ENCODE results near the gene PC.

PC gene

DNA sequence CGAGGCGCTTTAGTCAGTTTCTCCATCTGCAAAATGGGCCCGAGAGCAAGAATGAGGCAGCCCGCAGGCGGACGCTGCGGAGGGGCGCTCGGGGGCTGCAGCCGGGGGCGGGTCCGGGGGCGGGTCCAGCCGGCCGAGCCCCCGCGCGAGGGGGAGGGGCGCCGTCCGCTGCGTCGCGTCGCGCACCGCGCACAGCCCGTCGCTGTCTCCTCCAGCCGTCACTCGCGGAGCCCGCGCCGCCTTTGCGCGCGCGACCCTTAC, 282 bp downstream of the PC start:
- DNase-seq (ENCODE audit: low read depth in 3 of 3), result peak in 1 of 3 donors; percentile 18

DNA sequence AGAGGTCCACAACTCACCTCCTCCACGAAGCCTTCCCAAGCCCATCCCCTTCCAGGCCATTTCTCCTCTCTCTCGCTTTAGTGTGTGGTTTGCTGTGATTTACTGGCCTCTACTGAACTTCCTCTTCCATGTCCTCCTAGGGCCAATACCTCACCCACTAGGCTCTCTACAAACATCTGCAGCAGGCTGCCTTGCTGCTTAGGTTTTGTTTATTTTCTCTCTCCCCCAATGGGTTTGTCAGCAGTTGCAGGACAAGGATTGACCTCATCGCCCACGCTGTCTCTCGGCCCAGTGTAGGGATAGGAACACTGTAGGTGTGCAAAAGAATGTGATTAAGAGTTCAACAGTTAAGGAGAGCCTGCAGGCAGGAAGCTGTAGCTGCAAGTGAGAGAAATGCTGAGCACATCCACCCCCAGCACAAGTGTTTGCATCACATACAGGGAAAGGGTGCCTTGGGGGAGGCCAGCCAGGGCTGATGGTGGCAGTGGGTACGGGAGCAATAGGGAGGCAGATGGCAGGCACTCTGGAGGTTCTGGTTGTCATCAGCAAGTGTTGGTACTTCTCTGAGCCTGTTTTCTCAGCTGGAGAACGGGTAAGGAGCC, 1.4 kb downstream of the PC start:
- DNase-seq (ENCODE audit: low read depth in 3 of 3), result no peak

DNA sequence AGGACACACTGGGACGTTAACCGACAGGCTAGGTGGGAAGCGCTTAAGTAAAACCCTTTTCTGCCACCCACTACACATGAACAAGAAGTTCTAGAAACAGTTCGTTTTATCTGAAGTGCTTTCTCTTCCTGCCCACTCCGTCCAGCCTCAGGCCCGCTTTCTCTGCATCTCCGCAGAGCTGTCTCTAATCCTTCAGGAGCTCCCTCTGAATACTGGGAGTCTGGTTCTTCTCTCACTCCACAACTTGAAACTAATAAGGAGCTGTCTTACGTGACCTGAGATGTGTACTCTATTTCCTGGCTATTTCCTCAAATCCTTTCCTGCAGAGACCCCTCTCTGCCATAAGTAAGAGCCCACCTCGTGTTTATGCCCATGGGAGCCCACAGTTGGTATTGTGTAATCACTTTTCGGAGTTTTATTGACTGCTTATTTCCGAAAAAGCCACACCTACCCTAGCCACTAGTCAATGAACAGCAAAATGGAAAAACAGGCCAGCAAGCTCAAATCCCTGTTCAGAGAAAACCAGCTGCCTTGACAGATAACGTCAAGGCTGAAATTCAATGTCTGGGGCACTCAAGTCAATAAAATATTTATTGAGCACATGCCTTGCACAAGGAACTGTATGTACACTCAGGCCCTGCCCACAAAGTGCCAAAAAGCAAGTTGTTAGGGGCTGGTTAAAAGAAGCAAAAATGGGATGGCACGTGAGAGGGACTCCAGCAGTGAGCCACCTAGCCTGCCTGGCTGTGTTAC, 4.9 kb downstream of the PC start:
- no peak for DNase-seq (ENCODE audit: low read depth in 3 of 3)

DNA sequence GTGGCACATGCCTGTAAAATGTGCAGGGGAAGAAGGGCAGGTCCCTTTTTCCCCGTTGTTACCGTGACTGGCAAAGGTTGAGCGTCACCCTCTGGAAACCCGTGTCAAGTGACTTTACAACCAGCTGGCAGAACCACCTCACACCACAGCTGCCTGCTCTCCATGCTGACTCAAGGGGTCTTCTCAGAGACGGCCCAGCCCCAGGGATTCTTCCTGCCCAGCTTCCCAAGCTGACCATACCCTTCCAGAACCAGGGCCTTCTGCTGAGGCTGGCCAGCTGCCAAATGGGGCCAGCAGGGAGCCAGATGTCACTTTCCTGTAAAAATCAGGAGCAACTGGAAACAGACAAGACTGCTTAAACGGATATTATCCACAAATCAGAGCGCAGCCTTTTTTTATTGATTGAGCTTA, 6.3 kb downstream of the PC start:
- no peak for DNase-seq (ENCODE audit: low read depth in 3 of 3)

DNA sequence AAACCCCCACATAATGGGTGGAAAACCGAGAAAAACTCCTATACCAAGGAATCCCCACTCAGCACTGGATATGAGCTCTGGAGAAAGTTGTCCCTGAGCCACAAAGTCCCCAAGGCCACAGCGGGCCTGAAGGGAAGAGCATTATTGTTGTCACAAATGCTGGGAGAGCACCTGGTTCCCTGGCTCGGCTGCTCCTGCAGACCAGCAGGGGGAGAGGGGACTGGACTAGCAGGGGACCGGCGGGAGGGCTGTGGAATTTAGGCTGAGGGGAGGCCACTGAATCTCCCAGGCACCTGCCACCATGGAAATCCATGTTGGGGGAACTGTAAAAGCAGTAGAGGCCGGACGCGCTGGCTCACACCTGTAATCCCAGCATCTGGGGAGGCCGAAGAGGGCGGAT, 7.0 kb downstream of the PC start:
- DNase-seq (ENCODE audit: low read depth in 3 of 3), result no peak

DNA sequence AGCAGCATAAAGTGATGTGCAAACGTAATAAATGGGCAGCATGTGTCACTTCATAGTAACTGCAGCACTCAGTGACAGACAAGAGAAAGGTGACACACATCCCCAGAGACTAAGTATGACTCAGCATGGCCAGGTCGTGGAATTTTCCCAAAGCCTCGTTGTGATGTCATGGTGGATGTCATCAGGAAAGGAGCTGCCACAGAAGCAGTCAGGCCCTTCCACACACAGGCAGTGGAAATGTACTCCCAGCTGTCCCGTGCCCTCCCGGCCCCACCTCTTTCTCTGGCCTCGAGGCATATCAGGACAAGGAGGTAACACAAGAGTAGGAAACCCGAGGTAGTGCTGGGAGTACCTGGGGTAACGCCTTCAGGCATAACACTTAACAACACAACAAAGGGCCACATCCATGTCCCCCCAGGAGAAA, 8.1 kb downstream of the PC start:
- peak in 1 of 3 donors; percentile 23 for DNase-seq (ENCODE audit: low read depth in 3 of 3)

DNA sequence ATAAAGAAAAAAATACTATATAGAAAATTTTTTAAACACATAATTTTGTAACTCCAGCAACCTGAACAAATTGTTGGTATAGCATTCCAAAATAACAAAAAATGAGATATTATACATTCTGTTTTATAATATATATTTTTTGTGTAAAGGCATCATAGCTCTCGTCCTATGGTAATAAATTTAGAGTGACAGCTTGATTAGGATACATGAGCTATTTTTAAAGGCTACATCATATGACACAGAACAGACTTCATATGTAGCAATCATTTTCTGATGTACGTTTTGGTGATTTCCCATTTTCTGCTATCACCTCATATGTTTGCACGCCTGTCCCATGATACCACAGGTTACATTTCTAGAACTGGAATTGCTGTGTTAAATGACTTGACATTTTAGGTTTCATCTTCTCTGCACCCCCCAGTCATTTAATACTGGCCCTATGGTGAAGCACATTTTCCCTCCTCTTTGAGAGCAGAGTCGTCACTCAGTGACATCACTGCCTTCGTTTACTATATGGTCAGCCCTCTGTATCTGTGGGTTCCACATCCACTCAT, 19.5 kb downstream of the PC start:
- no peak for DNase-seq (ENCODE audit: low read depth in 3 of 3)

DNA sequence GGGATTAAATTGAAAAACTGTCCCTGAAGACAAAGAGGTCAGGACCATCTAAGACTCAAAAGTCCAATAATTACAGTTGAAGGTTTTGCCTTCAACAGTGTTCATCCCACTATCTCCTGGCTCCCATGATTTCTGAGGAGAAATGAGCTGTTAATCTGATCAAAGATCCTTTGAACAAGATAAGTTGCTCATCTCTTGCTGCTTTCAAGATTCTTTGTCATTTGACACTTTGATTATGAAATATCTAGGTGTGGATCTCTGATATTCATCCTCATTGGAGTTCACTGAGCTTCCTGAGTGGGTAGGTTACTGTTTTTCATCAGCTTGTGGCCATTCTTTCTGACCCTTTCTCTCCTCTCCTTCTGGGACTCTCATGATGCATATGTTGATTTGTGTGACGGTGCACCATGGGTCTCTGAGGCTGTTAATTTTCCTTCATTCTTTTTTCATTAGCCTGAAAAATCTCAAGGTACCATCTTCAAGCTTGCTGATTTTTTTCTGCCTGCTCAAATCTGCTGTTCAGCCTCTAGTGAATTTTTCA, 20.9 kb downstream of the PC start:
- no peak for DNase-seq (ENCODE audit: low read depth in 3 of 3)

DNA sequence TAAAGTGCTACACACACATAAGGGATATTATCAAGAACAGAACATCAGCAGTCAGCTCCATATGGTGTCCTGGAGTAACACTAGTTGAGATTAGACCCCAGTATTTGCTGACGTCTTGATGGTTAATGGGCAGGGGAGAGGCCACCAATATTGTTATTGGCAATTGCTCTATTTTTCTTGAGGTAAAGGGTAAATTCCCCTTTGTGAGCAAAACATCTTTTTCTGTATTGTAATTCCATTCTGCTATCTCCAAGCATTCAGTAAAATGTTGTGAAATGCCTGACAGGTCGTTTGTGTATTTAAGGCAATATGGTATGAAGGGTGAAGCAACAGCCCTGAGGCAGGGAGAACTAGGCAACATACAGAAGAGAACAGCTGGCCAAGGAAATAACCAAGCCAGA, 21.9 kb downstream of the PC start:
- no peak for DNase-seq (ENCODE audit: low read depth in 3 of 3)

DNA sequence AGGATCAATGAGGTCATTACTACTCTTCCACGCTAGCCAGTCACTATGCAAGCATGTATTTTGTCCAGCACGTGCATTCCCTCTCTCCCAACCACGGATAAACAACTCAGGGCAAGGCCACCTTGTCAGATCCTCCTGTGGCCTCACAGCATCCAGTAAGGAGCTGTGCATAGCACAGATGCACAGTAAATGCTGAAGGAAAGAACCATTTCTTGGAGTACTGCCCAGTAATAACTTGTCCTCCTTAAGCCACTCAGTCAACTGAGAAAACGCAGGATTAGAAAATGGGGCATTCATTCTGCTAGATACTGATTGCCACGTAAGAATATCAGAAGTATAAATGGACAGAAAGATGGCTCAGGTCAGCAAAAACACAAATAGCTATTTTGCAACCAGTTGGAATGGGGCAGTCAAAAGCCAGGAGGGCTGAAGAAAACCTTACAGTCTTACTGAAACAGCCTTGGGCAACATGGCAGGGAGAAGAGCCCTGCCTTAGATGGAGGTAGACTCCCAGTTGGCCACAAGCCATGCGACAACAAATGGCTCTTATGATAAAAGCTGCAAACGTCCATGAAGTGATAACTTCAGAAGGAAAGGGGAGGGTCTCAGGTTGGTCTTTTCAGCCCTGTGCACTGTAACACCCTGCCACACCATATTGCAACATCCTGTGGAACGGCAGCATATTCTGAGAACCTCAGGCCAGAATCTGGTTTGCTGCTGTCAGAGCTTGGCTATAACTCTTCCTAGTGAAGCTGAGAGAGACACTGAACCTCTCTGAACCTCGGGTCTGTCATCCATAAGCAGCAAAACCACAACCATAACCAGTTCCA, 23.0 kb downstream of the PC start:
- no peak for DNase-seq (ENCODE audit: low read depth in 3 of 3)

DNA sequence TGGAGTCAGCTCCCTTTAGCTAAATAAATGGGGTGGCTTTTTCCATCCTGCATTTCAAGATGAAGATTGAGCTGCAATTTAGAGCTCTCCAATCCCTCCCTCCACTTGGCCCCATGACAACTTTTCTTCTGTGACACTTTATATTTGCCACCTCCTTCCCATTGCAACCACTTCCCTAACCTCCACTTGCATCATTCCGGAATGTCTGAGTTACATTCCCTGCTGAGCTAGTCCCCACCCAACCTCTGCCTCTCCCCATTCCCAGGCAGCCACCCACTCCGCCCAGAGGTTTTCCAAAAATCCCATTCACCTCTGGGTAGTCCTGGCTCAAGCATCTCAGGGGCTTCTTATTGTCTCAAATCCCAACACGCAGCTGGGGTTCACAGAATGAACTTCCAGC, 24.7 kb downstream of the PC start:
- no peak for DNase-seq (ENCODE audit: low read depth in 3 of 3)

DNA sequence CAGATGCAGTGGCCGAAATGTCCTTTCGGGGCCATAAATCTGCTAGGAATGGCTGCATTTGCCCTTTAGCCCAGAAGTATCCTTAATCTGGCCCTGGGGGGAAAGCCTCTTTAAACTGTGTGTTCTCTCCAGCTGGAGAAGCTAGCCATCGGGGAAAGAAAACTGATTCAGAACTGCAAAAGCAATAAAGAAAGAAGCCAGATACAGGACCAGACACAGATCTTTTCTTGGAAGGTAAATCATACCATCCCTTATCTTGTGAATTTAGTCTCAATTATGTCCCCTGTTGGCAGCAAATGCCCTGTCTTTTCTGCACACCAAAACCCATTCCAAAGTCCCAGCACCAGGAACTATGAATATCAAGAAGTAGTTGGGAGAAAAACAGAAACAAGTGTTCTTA, 25.6 kb downstream of the PC start:
- DNase-seq (ENCODE audit: low read depth in 3 of 3), result no peak

DNA sequence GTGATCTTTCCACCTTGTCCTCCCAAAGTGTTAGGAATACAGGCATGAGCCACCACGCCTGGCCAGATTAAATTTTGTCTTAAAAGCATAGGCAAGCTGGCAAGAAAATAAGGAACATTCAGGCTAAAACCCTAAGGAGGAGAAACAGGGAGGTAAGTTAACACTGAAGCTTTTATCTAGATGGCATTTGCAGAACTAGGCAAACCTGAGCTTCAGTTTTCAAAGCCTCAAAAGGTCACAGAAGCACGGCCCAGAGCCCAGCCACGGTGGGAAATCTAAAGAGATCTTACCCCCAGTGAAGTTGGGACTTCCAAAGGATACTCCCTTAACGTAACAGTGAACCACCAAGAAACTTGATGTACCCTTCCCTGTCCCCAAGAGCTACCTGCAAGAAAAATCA, 28.4 kb downstream of the PC start:
- no peak for DNase-seq (ENCODE audit: low read depth in 3 of 3)

DNA sequence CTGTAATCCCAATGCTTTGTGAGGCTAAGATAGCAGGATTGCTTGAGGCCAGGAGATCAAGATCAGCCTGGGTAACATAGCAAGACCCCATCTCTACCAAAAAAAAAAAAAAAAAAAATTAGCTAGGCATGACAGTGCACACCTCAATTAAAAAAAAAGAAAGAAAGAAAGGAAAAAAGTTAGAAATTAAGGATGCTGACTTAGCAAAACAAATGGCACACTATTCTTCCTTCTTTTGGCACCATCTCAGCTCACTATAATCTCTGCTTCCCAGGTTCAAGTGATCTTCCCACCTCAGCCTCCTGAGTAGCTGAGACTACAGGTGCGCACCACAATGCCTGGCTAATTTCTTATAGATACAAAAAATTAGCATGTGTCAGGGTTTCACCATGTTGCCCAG, 33.9 kb downstream of the PC start:
- DNase-seq (ENCODE audit: low read depth in 3 of 3), result no peak

DNA sequence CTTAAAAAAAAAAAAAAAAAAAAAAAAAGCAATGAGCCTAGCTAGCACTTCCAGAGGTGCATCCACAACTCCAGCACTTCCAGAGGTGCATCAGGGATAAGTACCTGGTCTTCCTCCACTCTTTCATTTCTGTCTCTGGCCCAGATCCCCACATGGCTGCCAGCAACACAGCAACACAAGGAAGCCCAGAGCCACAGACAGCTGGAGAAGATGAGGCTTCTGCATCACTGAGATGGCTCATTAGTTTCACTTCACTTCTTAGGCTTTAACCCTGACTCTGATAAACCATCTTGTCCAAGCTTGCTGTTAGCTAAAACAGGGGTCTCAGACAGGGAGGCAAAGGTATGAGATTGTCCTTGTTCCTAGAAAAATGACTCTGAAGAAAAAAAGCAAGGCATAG, 35.6 kb downstream of the PC start:
- no peak for DNase-seq (ENCODE audit: low read depth in 3 of 3)

DNA sequence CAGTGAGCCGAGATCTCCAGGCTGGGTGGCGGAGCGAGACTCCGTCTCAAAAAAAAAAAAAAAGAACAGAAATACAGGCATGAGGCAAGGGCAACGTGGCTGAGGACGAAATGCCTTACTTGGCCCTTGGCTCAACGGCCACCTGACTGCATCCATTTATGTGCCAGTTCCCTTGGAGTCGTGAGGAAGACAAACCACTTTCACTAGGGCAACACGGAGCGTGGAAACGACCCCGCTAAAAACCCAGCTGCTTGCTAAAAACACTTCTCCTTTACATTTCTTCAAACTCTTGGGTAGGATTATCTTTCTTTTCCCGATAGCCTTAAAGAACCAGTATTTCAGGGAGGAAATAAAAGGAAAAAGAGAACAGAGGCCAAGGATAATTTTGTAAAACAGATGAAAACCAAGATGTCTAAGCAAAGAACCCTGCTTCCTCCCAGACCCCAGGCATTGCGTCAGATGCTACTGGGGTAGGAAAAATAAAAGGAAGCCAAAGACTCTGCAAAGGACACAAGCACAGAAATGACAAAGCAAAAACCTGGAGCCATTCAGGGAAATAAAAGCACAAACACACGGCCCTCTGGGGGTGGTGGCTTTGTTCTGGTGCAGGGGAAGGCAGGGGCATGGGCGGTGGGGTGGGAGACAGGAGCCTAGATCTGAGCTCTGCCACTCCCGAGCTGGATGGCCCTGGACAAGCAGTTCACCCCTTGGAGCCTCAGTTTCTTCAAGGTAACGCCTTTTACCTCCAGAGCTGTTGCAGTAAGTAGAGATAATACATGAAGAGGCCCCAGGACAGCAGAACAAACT, 37.0 kb downstream of the PC start:
- no peak for DNase-seq (ENCODE audit: low read depth in 3 of 3)

DNA sequence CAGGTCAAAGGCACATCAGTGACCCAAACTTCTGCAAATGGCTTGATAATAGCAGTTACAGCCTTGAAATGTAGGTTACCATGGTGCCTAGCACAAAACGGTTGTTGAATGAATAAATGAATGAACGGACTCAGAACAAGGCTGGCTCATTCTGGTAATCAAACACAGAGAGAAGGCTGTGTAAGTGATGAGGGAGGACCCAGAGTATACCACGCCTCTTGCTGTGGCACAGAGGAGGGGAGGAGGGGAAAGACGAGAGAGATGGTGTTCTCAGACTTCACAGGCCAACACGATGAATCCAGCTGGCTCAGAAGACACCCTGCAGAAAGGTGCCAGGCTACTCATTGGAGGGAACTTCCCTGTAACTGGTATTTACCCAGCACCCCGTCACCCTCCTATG, 38.3 kb downstream of the PC start:
- no peak for DNase-seq (ENCODE audit: low read depth in 3 of 3)

DNA sequence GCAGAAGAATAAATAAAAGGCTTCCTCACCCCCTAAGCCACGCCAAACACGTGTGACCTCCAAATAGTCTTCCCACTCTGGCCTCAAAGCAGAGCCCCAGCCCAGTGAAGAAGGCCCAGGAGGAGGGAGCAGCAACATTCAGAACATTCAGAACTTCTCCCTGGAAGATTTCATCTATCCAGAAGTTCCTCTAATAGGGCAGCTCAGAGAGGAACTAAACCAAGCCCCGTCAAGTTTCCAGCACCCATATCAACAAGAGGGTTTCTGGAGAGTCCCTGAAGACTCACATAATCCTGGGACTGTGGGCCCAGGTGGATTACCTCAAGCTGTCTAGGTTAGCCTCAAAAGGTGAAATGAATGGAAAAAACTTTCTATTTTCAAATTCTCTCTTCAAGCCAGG, 39.4 kb downstream of the PC start:
- no peak for DNase-seq (ENCODE audit: low read depth in 3 of 3)

DNA sequence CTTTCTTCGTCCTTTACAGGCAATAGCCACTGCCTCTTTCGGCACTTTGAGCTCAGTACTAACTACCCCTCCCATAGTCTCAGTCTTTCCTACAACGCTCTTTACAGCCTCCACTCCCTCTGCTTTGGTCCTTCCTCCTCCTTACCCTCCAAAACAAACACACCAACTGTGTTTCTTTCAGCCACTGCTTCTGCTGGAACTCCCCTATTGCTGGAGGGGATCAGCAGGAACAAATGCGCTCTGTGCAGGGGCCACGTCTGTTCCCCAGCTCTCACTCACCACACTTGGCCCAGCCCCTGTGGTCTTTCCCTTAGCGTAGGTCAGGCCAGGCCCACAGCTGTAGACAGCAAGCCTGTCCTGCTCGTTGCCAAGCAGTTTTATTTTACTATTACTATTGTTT, 42.3 kb downstream of the PC start:
- no peak for DNase-seq (ENCODE audit: low read depth in 3 of 3)

DNA sequence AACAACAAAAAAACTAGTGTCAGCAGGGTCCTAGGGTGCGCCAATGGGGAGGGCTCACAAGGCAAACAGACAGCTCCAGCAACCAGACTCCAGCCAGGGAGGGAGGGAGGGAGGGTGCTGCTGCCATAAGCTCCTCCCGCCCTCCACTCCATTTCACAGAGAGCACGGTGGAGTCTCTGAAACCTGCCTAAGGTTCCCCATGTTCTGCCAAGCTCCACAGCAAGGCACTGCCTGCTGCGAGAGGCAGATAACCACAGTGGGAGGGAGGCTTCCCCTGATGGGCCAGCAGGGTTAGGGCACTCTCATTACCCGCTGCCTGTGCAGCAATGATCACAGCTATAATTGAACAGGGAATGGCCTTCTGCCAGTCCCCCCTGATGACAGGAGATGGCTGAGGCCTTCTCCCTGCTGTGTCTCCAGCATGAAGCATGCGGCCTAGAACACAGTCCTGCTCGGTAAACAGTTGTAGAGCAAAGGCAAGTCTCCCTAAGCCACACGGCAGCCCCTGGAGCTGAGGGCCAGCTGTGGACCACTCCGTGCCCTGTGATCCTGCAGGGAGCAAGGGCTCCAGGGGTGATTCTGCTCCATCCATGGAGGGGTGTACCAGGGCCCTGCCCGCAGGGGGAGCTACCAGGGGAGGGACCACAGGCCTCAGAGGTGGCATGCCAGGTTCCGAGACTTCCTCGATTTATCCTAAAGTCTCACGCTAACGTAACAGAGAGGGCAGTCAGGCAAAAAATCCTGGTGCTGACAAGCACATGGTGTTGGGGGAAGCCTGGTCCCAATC, 42.9 kb downstream of the PC start:
- no peak for DNase-seq (ENCODE audit: low read depth in 3 of 3)

DNA sequence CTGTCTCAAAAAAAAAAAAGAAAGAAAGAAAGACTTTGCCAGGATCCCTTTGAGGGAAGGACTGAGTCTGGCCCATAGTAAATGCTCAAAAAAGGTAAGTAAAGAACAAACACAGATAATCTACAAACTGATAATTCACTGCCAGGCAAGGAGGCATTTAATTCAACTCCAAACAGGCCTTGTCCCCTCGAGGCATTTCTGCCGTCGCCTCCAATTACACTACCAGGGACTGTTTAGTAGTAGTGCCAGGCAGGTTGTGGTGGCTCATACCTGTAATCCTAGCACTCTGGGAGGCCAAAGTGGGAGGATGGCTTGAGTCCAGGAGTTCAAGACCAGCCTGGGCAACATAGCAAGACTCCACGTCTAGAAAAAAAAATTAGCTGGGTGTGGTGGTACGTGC, 43.7 kb downstream of the PC start:
- no peak for DNase-seq (ENCODE audit: low read depth in 3 of 3)
